ENCODE measurements around the gene CCDC174.

CCDC174 gene

GRCh38 chr3:14627815-14628214 is 23.7 kb upstream of the CCDC174 start:
- no peak for DNase-seq
- intact Hi-C loops (cut with DNase I; ENCODE audit: low total_unique reads) = no loop called here
- Histone ChIP-seq H3K4me3 (no peak overlapping the region), H3K27me3 (peaks cover 0 to 26% of the 10 kb centered on the region in 2 donors), H3K4me1 (no peaks in the 10 kb centered on the region), H3K36me3 (no peaks in the 10 kb centered on the region), H3K9me3 (peaks cover 0 to 4% (median 0%) of the 10 kb centered on the region in 3 donors), H3K27ac (no peak overlapping the region)
- TF ChIP-seq CTCF (IDR thresholded peaks at IDR 0.05) = no peak

GRCh38 chr3:14628406-14628805 is 23.2 kb upstream of the CCDC174 start:
- intact Hi-C loops (cut with DNase I; ENCODE audit: low total_unique reads) = no loop called here

GRCh38 chr3:14630404-14631100 is 21.0 kb upstream of the CCDC174 start:
- no peak overlapping the region for H3K27ac ChIP-seq
- peaks cover 0 to 32% of the 10 kb centered on the region in 2 donors for H3K27me3 ChIP-seq
- peaks cover 0 to 4% (median 0%) of the 10 kb centered on the region in 3 donors for H3K9me3 ChIP-seq
- no peak for DNase-seq
- intact Hi-C loops (cut with DNase I; ENCODE audit: low total_unique reads) = no loop called here
- H3K4me1 ChIP-seq = no peaks in the 10 kb centered on the region
- no peak overlapping the region for H3K4me3 ChIP-seq
- TF ChIP-seq CTCF (IDR thresholded peaks at IDR 0.05) = no peak
- H3K36me3 ChIP-seq = no peaks in the 10 kb centered on the region

More at GRCh38 chr3:14628406-14628805, 23.2 kb upstream of the CCDC174 start:
- no peak for DNase-seq
- no peaks in the 10 kb centered on the region for H3K36me3 ChIP-seq
- H3K4me1 ChIP-seq = no peaks in the 10 kb centered on the region
- no peak overlapping the region for H3K27ac ChIP-seq
- no peak for TF ChIP-seq CTCF (IDR thresholded peaks at IDR 0.05)
- H3K9me3 ChIP-seq = peaks cover 0 to 4% (median 0%) of the 10 kb centered on the region in 3 donors
- H3K27me3 ChIP-seq = peaks cover 0 to 26% of the 10 kb centered on the region in 2 donors
- no peak overlapping the region for H3K4me3 ChIP-seq

GRCh38 chr3:14631101-14631497 is 20.5 kb upstream of the CCDC174 start:
- peaks cover 0 to 4% (median 0%) of the 10 kb centered on the region in 3 donors for H3K9me3 ChIP-seq
- TF ChIP-seq CTCF (IDR thresholded peaks at IDR 0.05) = no peak
- H3K36me3 ChIP-seq = no peaks in the 10 kb centered on the region
- no peak overlapping the region for H3K27ac ChIP-seq
- H3K4me3 ChIP-seq = no peak overlapping the region
- H3K27me3 ChIP-seq = peaks cover 0 to 34% of the 10 kb centered on the region in 2 donors
- no peak for DNase-seq
- no peaks in the 10 kb centered on the region for H3K4me1 ChIP-seq
- intact Hi-C loops (cut with DNase I; ENCODE audit: low total_unique reads) = no loop called here

GRCh38 chr3:14631687-14632441 is 19.7 kb upstream of the CCDC174 start:
- H3K36me3 ChIP-seq = no peaks in the 10 kb centered on the region
- no peaks in the 10 kb centered on the region for H3K4me1 ChIP-seq
- H3K27me3 ChIP-seq = peaks cover 0 to 40% of the 10 kb centered on the region in 2 donors
- no peak overlapping the region for H3K27ac ChIP-seq
- TF ChIP-seq CTCF (IDR thresholded peaks at IDR 0.05) = no peak
- DNase-seq = no peak
- no peak overlapping the region for H3K4me3 ChIP-seq
- intact Hi-C loops (cut with DNase I; ENCODE audit: low total_unique reads) = no loop called here
- peaks cover 0 to 4% (median 0%) of the 10 kb centered on the region in 3 donors for H3K9me3 ChIP-seq

All from tibial artery (tissue), 4 donors.